Liver (tissue), 9 donors: Measurements from ENCODE around the gene PCYOX1L. TPM values are rescaled to one million over a fixed set of nuclear protein-coding genes. Genes with fewer than 3 reads are reported as not detected.

Experiments used
- DNase-seq: peaks from one replicate; pipeline ENCODE4 v3.0.0-alpha.2; 2017; ENCODE audit warnings: low spot score
- H3K27ac ChIP-seq, 2 donors: one replicate each; pipeline ENCODE4 v1.7.0; 2013; ENCODE audit warnings: inconsistent platforms in 2 of 2, low read length in 2 of 2, control low read depth in 1 of 2, low read depth in 1 of 2, mild to moderate bottlenecking in 1 of 2
- H3K27me3 ChIP-seq, 4 donors: one replicate each; pipeline versions ENCODE4 v1.6.1 to v1.7.0; 2013; ENCODE audit warnings: low read length in 3 of 4, inconsistent platforms in 1 of 4, mild to moderate bottlenecking in 1 of 4, moderate library complexity in 1 of 4; ENCODE audit not compliant: control insufficient read depth in 4 of 4, insufficient read depth in 4 of 4
- H3K36me3 ChIP-seq, 4 donors: one replicate each; pipeline versions ENCODE4 v1.6.1 to v1.7.0; 2013; ENCODE audit warnings: low read length in 3 of 4, mild to moderate bottlenecking in 3 of 4, low read depth in 1 of 4, moderate library complexity in 1 of 4; ENCODE audit not compliant: control insufficient read depth in 4 of 4, insufficient read depth in 3 of 4
- H3K4me1 ChIP-seq, 4 donors: one replicate each; pipeline versions ENCODE4 v1.6.1 to v1.7.0; 2013; ENCODE audit warnings: low read length in 3 of 4, mild to moderate bottlenecking in 3 of 4, moderate library complexity in 1 of 4; ENCODE audit not compliant: control insufficient read depth in 4 of 4, insufficient read depth in 4 of 4
- H3K4me3 ChIP-seq, 3 donors: one replicate each; pipeline versions ENCODE4 v1.6.1 to v1.7.0; 2013; ENCODE audit warnings: low read length in 3 of 3, control low read depth in 1 of 3, low read depth in 1 of 3, mild to moderate bottlenecking in 1 of 3
- H3K9ac ChIP-seq, 2 donors: one replicate each; pipeline ENCODE4 v1.7.0; 2013; ENCODE audit warnings: low read length in 2 of 2, mild to moderate bottlenecking in 2 of 2, moderate library complexity in 2 of 2, control low read depth in 1 of 2, low read depth in 1 of 2
- H3K9me3 ChIP-seq, 4 donors: one replicate each; pipeline versions ENCODE4 v1.6.1 to v1.7.0; 2013; ENCODE audit warnings: low read length in 3 of 4; ENCODE audit not compliant: control insufficient read depth in 4 of 4
- EGR1 ChIP-seq, 2 donors: IDR thresholded peaks; 2 replicates each; pipeline ENCODE4 v1.6.1; 2016 to 2018; ENCODE audit warnings: antibody characterized with exemption in 2 of 2, low read depth in 2 of 2
- FOXA2 ChIP-seq: IDR thresholded peaks from 2 replicates; pipeline ENCODE4 v1.6.1; 2016; ENCODE audit warnings: antibody characterized with exemption
- GABPA ChIP-seq, 2 donors: IDR thresholded peaks in 1 of 2; conservative IDR thresholded peaks in 1 of 2; 2 replicates each; pipeline ENCODE4 v1.6.1; 2016; ENCODE audit warnings: antibody characterized with exemption in 2 of 2, mild to moderate bottlenecking in 1 of 2, moderate library complexity in 1 of 2
- HNF4A ChIP-seq, 2 donors: conservative IDR thresholded peaks; 2 replicates each; pipeline ENCODE4 v1.6.1; 2016; ENCODE audit warnings: antibody characterized with exemption in 2 of 2, mild to moderate bottlenecking in 2 of 2
- HNF4G ChIP-seq: IDR thresholded peaks from 2 replicates; pipeline ENCODE4 v1.6.1; 2016; ENCODE audit warnings: antibody characterized with exemption
- JUND ChIP-seq, 2 donors: IDR thresholded peaks; 2 replicates each; pipeline ENCODE4 v1.6.1; 2016; ENCODE audit warnings: antibody characterized with exemption in 2 of 2
- MAX ChIP-seq: IDR thresholded peaks from 2 replicates; pipeline ENCODE4 v1.6.1; 2016; ENCODE audit warnings: antibody characterized with exemption
- NR2F2 ChIP-seq: IDR thresholded peaks from 2 replicates; pipeline ENCODE4 v1.6.1; 2016; ENCODE audit warnings: antibody characterized with exemption
- RXRA ChIP-seq, 2 donors: IDR thresholded peaks; 2 replicates each; pipeline ENCODE4 v1.6.1; 2017 to 2018; ENCODE audit warnings: antibody characterized with exemption in 2 of 2, mild to moderate bottlenecking in 1 of 2
- SP1 ChIP-seq: IDR thresholded peaks from 2 replicates; pipeline ENCODE4 v1.6.1; 2018; ENCODE audit warnings: antibody characterized with exemption, mild to moderate bottlenecking
- TAF1 ChIP-seq: conservative IDR thresholded peaks from 2 replicates; pipeline ENCODE4 v1.6.1; 2016; ENCODE audit warnings: antibody characterized with exemption, mild to moderate bottlenecking
- YY1 ChIP-seq: IDR thresholded peaks from 2 replicates; pipeline ENCODE4 v1.6.1; 2016; ENCODE audit warnings: antibody characterized with exemption, mild to moderate bottlenecking
- WGBS: extraction: QIAGEN DNeasy Blood & Tissue Kit; methylation state at CpG from one replicate; pipeline ENCODE4 v1.1.7; 2013; 5-methylcytosine and 5-hydroxymethylcytosine counted together
- polyA plus RNA-seq, 2 donors: library from polyadenylated mRNA; stranded (reverse) in 1 of 2; unstranded in 1 of 2; fragments of 200-250 nt in 1 of 2; fragments of >200 nt in 1 of 2; fragmentation: Nextera tagmentation in 1 of 2; extraction: Ambion mirVana in 1 of 2; gene quantifications; one replicate each; pipeline versions ENCODE4 v1.2.1 to v1.2.3, GENCODE V29; 2013 to 2015
- total RNA-seq, 2 donors: library from RNA; depleted of rRNA; stranded (reverse); fragments of >200 nt; gene quantifications; one replicate each; pipeline ENCODE4 v1.2.3, GENCODE V29; 2014
- TF ChIP-seq, protein P1 (sequence below): fragments of 150-350 bp; IDR thresholded peaks from 2 replicates; pipeline ENCODE4 v1.5.1; 2017; ENCODE audit warnings: improper control_type of control experiment, low read depth, low read length; ENCODE audit not compliant: missing input control
- TF ChIP-seq, protein P2 (sequence below): IDR thresholded peaks from 2 replicates; pipeline ENCODE4 v1.6.1; 2016; ENCODE audit warnings: antibody characterized with exemption, mild to moderate bottlenecking
- TF ChIP-seq, protein P3 (sequence below): IDR thresholded peaks from 2 replicates; pipeline ENCODE4 v1.6.1; 2016; ENCODE audit warnings: antibody characterized with exemption
- TF ChIP-seq, protein P4 (sequence below): IDR thresholded peaks from 2 replicates; pipeline ENCODE4 v1.6.1; 2016; ENCODE audit warnings: antibody characterized with exemption
- donor health status: healthy.
- donor health status: healthy.
- donor health status: healthy.
- donor health status: healthy.
- donor health status: healthy.

PCYOX1L gene
- total and polyA plus RNA-seq, 4 donors: 0.47 to 4.4 (median 1.1) TPM

DNA sequence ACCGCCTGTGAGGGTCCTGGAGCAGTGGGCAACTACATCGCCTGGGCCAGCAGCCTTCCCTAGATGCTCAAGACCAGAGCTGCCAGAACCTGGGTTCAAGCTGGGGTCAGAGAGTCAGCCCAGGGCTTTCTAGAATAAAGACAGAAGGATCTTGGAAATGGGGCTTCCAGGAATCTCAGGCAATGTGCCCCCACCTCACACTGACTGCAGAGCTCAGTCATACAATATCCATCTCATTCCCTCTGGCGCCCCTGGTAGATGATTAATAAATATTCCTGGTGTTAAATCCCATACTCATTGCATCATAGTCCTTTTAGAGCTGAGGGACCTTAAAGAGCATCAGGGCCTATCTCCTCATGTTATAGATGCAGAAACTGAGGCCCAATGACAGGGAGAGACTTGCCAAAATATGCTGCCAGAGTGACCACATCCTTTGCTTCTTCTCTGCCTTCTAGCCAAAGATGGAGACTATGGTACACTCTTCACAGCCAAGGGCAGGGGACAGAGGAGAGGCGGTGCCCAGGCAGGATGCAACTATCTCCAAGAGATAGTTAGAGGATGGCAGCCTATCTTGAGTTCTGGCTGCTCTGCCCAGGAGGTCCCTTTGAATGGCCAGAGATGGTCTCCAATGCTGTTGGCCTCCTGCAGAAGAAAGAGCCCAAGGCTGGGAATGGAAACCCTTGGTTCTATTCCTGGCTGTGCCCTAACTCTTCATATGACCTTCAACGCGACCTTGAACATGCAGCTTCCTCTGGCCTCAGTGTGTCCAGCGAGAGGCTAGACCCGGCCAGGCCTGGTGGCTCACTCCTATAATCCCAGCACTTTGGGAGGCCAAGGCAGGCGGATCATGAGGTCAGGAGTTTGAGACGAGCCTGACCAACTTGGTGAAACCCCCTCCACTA is 57.5 kb downstream of the PCYOX1L start:
- Histone ChIP-seq H3K4me3 (no peak overlapping the region), H3K27me3 (no peaks in the 10 kb centered on the region), H3K9ac (no peak overlapping the region), H3K9me3 (no peaks in the 10 kb centered on the region), H3K4me1 (peaks cover 0 to 3% (median 0%) of the 10 kb centered on the region in 4 donors), H3K27ac (peak overlapping the region; percentile 36 to 50), H3K36me3 (no peaks in the 10 kb centered on the region)
- TF ChIP-seq YY1 (no peak), NR2F2 (no peak), MAX (no peak), TAF1 (no peak), EGR1 (IDR thresholded peaks at IDR 0.05; ENCODE audit: low read depth in 2 of 2) (no peak), RXRA (IDR thresholded peaks at IDR 0.05) (no peak), HNF4G (no peak), JUND (IDR thresholded peaks at IDR 0.05) (no peak), HNF4A (conservative IDR thresholded peaks at IDR 0.05) (no peak), FOXA2 (no peak), SP1 (no peak), GABPA (IDR thresholded peaks at IDR 0.05 in 1 of 2, conservative IDR thresholded peaks at IDR 0.05 in 1 of 2) (no peak)
- TF ChIP-seq, protein P1, sequence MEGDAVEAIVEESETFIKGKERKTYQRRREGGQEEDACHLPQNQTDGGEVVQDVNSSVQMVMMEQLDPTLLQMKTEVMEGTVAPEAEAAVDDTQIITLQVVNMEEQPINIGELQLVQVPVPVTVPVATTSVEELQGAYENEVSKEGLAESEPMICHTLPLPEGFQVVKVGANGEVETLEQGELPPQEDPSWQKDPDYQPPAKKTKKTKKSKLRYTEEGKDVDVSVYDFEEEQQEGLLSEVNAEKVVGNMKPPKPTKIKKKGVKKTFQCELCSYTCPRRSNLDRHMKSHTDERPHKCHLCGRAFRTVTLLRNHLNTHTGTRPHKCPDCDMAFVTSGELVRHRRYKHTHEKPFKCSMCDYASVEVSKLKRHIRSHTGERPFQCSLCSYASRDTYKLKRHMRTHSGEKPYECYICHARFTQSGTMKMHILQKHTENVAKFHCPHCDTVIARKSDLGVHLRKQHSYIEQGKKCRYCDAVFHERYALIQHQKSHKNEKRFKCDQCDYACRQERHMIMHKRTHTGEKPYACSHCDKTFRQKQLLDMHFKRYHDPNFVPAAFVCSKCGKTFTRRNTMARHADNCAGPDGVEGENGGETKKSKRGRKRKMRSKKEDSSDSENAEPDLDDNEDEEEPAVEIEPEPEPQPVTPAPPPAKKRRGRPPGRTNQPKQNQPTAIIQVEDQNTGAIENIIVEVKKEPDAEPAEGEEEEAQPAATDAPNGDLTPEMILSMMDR: no peak
- TF ChIP-seq, protein P2, sequence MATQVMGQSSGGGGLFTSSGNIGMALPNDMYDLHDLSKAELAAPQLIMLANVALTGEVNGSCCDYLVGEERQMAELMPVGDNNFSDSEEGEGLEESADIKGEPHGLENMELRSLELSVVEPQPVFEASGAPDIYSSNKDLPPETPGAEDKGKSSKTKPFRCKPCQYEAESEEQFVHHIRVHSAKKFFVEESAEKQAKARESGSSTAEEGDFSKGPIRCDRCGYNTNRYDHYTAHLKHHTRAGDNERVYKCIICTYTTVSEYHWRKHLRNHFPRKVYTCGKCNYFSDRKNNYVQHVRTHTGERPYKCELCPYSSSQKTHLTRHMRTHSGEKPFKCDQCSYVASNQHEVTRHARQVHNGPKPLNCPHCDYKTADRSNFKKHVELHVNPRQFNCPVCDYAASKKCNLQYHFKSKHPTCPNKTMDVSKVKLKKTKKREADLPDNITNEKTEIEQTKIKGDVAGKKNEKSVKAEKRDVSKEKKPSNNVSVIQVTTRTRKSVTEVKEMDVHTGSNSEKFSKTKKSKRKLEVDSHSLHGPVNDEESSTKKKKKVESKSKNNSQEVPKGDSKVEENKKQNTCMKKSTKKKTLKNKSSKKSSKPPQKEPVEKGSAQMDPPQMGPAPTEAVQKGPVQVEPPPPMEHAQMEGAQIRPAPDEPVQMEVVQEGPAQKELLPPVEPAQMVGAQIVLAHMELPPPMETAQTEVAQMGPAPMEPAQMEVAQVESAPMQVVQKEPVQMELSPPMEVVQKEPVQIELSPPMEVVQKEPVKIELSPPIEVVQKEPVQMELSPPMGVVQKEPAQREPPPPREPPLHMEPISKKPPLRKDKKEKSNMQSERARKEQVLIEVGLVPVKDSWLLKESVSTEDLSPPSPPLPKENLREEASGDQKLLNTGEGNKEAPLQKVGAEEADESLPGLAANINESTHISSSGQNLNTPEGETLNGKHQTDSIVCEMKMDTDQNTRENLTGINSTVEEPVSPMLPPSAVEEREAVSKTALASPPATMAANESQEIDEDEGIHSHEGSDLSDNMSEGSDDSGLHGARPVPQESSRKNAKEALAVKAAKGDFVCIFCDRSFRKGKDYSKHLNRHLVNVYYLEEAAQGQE: no peak
- TF ChIP-seq, protein P3, sequence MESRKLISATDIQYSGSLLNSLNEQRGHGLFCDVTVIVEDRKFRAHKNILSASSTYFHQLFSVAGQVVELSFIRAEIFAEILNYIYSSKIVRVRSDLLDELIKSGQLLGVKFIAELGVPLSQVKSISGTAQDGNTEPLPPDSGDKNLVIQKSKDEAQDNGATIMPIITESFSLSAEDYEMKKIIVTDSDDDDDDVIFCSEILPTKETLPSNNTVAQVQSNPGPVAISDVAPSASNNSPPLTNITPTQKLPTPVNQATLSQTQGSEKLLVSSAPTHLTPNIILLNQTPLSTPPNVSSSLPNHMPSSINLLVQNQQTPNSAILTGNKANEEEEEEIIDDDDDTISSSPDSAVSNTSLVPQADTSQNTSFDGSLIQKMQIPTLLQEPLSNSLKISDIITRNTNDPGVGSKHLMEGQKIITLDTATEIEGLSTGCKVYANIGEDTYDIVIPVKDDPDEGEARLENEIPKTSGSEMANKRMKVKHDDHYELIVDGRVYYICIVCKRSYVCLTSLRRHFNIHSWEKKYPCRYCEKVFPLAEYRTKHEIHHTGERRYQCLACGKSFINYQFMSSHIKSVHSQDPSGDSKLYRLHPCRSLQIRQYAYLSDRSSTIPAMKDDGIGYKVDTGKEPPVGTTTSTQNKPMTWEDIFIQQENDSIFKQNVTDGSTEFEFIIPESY: no peak
- TF ChIP-seq, protein P4, sequence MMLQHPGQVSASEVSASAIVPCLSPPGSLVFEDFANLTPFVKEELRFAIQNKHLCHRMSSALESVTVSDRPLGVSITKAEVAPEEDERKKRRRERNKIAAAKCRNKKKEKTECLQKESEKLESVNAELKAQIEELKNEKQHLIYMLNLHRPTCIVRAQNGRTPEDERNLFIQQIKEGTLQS: no peak
- WGBS: 80% methylated on average over 10 of the region's 10 CpGs
- no peak for DNase-seq
